ENCODE results near the gene MIA. TPM values are rescaled to one million over a fixed set of nuclear protein-coding genes. Genes with fewer than 3 reads are reported as not detected.

The MIA gene
- total RNA-seq, 1 experiment from 2014 or later, result not detected

- H3T11ph ChIP-seq (ENCODE audit: low read length), result no peak overlapping the region
- no peaks in the 10 kb centered on the region for H3K27me3 ChIP-seq (ENCODE audit: insufficient read depth, low read length)
- H2BK120ac ChIP-seq (ENCODE audit: low read depth, low read length, poor library complexity, severe bottlenecking), result no peak overlapping the region
- no peak overlapping the region for H3K56ac ChIP-seq (ENCODE audit: insufficient read length, low read depth, low read length)
- no peaks in the 10 kb centered on the region for H3K4me1 ChIP-seq (ENCODE audit: insufficient read depth, low read length)
- no peak overlapping the region for H2BK15ac ChIP-seq (ENCODE audit: low read depth, low read length)
- H3K79me2 ChIP-seq (ENCODE audit: insufficient read depth, low read length), result no peaks in the 10 kb centered on the region
- no peak overlapping the region for H2BK12ac ChIP-seq (ENCODE audit: insufficient read length, low read depth, low read length)
- no peaks in the 10 kb centered on the region for H3K27me3 Mint-ChIP-seq (ENCODE audit: low read depth)
- no peak overlapping the region for H3K18ac ChIP-seq (ENCODE audit: insufficient read length, low read depth, low read length)
- no peak overlapping the region for H3K23ac ChIP-seq (ENCODE audit: insufficient read length, low read depth, low read length)
- H2BK5ac ChIP-seq (ENCODE audit: insufficient read length, low read length), result no peak overlapping the region
- no peak overlapping the region for H4K91ac ChIP-seq (ENCODE audit: insufficient read length, low read depth, low read length)
- no peaks in the 10 kb centered on the region for H3K79me1 ChIP-seq (ENCODE audit: insufficient read depth, low read depth, low read length, poor library complexity, severe bottlenecking)
- no peaks in the 10 kb centered on the region for H3K9me3 Mint-ChIP-seq
- no peak overlapping the region for H3K4ac ChIP-seq (ENCODE audit: low read depth, low read length)
- no peaks in the 10 kb centered on the region for H3K23me2 ChIP-seq (ENCODE audit: insufficient read length, low read depth, low read length, poor library complexity, severe bottlenecking)
- H3K4me1 Mint-ChIP-seq, result peaks cover 0 to 3% of the 10 kb centered on the region in 2 experiments; a peak in 1 of 4 replicates
- no peak for TF ChIP-seq CTCF (conservative IDR thresholded peaks at IDR 0.05)
- H4K8ac ChIP-seq (replicated peaks; ENCODE audit: insufficient read length, low read depth, low read length), result no peak overlapping the region
- H2AFZ ChIP-seq (ENCODE audit: low read length), result no peak overlapping the region
- no CpG with 5 or more reads among the region's 3 CpGs for WGBS (ENCODE audit: extremely low coverage, insufficient read length, low lambda C conversion rate)
- no peak overlapping the region for H3K14ac ChIP-seq (ENCODE audit: insufficient read depth, low read length)
- H4K5ac ChIP-seq (ENCODE audit: insufficient read length, low read depth, low read length), result no peak overlapping the region
- no peak overlapping the region for H2BK20ac ChIP-seq (ENCODE audit: low read depth, low read length, poor library complexity, severe bottlenecking)
- H3K36me3 Mint-ChIP-seq (ENCODE audit: insufficient read depth in 1 of 3, low read depth in 3 of 3), result peaks cover 4 to 22% (median 16%) of the 10 kb centered on the region in 3 experiments; a peak in 5 of 7 replicates
- H3K27ac ChIP-seq (ENCODE audit: insufficient read length, low read depth, low read length), result no peak overlapping the region
- H4K20me1 ChIP-seq (ENCODE audit: control insufficient read depth, insufficient read depth, insufficient read length), result no peaks in the 10 kb centered on the region
- no peaks in the 10 kb centered on the region for H3K9me3 ChIP-seq (ENCODE audit: control insufficient read depth, low read depth, low read length)
- H2AK5ac ChIP-seq (ENCODE audit: insufficient read length, low read length), result no peak overlapping the region
- no peak overlapping the region for H3K27ac Mint-ChIP-seq
- no peak overlapping the region for H3K4me3 Mint-ChIP-seq
- no peak overlapping the region for H3K4me2 ChIP-seq (ENCODE audit: insufficient read depth, insufficient read length, low read length)
- no peak overlapping the region for H3K9ac ChIP-seq (ENCODE audit: extremely low read depth, insufficient read length, low read length)
- DNase-seq, result no peak
Observed at GRCh38 chr19:40791996-40792395, 16.7 kb downstream of the MIA start.
